Osteocyte (in vitro differentiated cells): ENCODE results near the gene SLC9A8. TPM values are rescaled to one million over a fixed set of nuclear protein-coding genes. Genes with fewer than 3 reads are reported as not detected.

Experiments used
- DNase-seq: peaks from one replicate; pipeline ENCODE4 v3.0.0; 2021; ENCODE audit warnings: mixed read lengths; ENCODE audit not compliant: unreplicated experiment; ENCODE audit errors: extremely low spot score
- H3K27ac Mint-ChIP-seq: one replicate; pipeline ENCODE4 v1.8.0; 2021; ENCODE audit warnings: mild to moderate bottlenecking, mixed read lengths; ENCODE audit not compliant: unreplicated experiment
- H3K27me3 Mint-ChIP-seq: one replicate; pipeline ENCODE4 v1.8.0; 2021; ENCODE audit warnings: mixed read lengths; ENCODE audit not compliant: unreplicated experiment
- H3K36me3 Mint-ChIP-seq: one replicate; pipeline ENCODE4 v1.8.0; 2021; ENCODE audit warnings: mixed read lengths; ENCODE audit not compliant: unreplicated experiment
- H3K4me1 Mint-ChIP-seq: one replicate; pipeline ENCODE4 v1.8.0; 2021; ENCODE audit warnings: mixed read lengths; ENCODE audit not compliant: unreplicated experiment
- H3K4me3 Mint-ChIP-seq: one replicate; pipeline ENCODE4 v1.8.0; 2021; ENCODE audit warnings: mild to moderate bottlenecking, moderate library complexity, mixed read lengths; ENCODE audit not compliant: unreplicated experiment
- H3K9me3 Mint-ChIP-seq: one replicate; pipeline ENCODE4 v1.8.0; 2021; ENCODE audit warnings: mixed read lengths; ENCODE audit not compliant: unreplicated experiment
- total RNA-seq: library from RNA; stranded (reverse); gene quantifications from 2 replicates; pipeline ENCODE4 v1.2.1, GENCODE V29; 2021
- TF ChIP-seq, protein P1 (sequence below): fragments of 200-600 bp; sonication (generic); IDR thresholded peaks from 2 replicates; pipeline ENCODE4 v1.5.0; 2021; ENCODE audit warnings: antibody characterized with exemption, mild to moderate bottlenecking, moderate library complexity

Gene SLC9A8
- total RNA-seq, 1 donor from 2014 or later: 10.9 TPM

- peaks cover 52% of the 10 kb centered on the region for H3K4me1 Mint-ChIP-seq
- H3K4me3 Mint-ChIP-seq: no peak overlapping the region
- H3K27ac Mint-ChIP-seq: peak overlapping the region; percentile 91
- peaks cover 12% of the 10 kb centered on the region for H3K36me3 Mint-ChIP-seq
- H3K9me3 Mint-ChIP-seq: no peaks in the 10 kb centered on the region
- H3K27me3 Mint-ChIP-seq: no peaks in the 10 kb centered on the region
- TF ChIP-seq, protein P1, sequence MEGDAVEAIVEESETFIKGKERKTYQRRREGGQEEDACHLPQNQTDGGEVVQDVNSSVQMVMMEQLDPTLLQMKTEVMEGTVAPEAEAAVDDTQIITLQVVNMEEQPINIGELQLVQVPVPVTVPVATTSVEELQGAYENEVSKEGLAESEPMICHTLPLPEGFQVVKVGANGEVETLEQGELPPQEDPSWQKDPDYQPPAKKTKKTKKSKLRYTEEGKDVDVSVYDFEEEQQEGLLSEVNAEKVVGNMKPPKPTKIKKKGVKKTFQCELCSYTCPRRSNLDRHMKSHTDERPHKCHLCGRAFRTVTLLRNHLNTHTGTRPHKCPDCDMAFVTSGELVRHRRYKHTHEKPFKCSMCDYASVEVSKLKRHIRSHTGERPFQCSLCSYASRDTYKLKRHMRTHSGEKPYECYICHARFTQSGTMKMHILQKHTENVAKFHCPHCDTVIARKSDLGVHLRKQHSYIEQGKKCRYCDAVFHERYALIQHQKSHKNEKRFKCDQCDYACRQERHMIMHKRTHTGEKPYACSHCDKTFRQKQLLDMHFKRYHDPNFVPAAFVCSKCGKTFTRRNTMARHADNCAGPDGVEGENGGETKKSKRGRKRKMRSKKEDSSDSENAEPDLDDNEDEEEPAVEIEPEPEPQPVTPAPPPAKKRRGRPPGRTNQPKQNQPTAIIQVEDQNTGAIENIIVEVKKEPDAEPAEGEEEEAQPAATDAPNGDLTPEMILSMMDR: no peak
- DNase-seq: no peak
Observed at GRCh38 chr20:49887251-49888211, 74.9 kb downstream of the SLC9A8 start.

- Mint-ChIP-seq H3K4me1 (peaks cover 57% of the 10 kb centered on the region), H3K27ac (peak overlapping the region; percentile 72), H3K27me3 (no peaks in the 10 kb centered on the region), H3K36me3 (peaks cover 10% of the 10 kb centered on the region), H3K9me3 (no peaks in the 10 kb centered on the region), H3K4me3 (no peak overlapping the region)
- TF ChIP-seq, protein P1: peak; percentile 94
- no peak for DNase-seq
Observed at GRCh38 chr20:49888212-49889000, 75.8 kb downstream of the SLC9A8 start.

DNA sequence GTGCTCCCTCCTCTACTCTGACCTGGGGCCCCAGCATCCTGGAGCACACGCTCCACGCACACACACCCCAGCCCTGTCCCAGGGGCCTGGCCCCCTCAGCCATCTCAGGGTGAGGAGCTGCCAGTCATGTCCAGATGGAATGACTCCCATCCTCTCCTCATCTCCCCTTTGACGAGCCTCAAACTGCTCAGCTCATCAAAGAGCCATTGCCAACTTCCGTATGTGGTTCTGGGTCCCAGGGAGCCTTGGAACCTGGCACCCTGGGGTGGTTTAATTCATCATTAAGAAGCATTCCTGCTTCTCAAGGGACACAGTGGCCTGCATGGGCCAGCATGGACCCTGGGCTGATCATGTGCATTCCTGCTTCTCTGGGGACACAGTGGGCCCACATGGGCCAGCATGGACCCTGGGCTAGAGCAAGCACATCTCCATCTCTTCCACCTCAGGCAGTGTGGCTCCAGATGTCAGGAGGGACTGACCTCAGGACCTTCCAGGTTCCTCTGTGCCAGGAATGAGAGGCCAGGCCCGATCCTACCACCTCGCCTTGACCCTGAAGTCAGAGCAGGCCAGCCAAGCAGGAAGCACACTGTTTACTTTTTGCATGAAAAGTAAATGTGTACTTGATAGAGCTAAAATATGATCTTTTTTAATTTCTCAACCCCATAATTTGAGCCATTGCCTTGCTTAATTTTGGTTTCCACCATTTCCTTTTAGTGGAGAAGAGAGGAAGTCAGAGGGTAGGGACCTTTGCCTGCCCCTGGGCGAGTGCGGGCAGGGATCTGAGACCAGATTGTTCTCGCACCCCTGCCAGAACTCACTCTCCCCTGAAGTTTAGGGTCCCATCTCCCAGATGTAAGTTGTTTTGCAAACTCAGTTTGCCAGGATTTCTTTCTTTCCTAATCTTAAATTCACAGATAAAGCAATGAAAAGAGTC, 76.6 kb downstream of the SLC9A8 start:
- no peak for DNase-seq
- peaks cover 6% of the 10 kb centered on the region for H3K36me3 Mint-ChIP-seq
- H3K4me3 Mint-ChIP-seq: no peak overlapping the region
- TF ChIP-seq, protein P1: no peak
- H3K27ac Mint-ChIP-seq: peak overlapping the region; percentile 72
- no peaks in the 10 kb centered on the region for H3K9me3 Mint-ChIP-seq
- H3K4me1 Mint-ChIP-seq: peaks cover 61% of the 10 kb centered on the region
- H3K27me3 Mint-ChIP-seq: no peaks in the 10 kb centered on the region

DNA sequence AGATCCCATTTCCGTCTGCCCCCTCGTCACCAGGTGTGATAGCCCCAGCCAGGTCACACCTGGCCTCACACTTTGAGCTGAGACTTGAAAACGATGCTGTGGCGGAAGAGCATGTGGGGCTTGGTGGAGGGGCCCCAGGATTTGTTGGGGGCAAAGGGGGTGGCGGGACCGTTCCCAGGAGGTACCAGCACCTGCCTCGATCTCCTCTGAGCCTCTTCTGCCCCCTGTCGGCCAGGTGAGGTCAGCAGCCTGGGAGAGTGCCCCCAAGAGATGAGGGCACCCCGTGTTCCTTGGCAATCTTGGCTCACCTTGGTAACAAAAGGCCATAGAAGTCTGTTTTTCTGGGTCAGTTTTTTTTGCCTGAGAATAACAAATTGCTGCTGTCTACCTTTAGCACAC, 77.3 kb downstream of the SLC9A8 start:
- Mint-ChIP-seq H3K27ac (no peak overlapping the region), H3K27me3 (no peaks in the 10 kb centered on the region), H3K4me3 (no peak overlapping the region), H3K36me3 (peaks cover 6% of the 10 kb centered on the region), H3K4me1 (peaks cover 61% of the 10 kb centered on the region), H3K9me3 (no peaks in the 10 kb centered on the region)
- DNase-seq: no peak
- TF ChIP-seq, protein P1: no peak
